ENCODE measurements around the gene SLC23A3.

- TF ChIP-seq POLR2A (IDR thresholded peaks at IDR 0.05) (no peak), CTCF (IDR thresholded peaks at IDR 0.05) (no peak)
Measured at GRCh38 chr2:219123356-219124135, 46.3 kb downstream of the SLC23A3 start.

Measured in lower leg skin (tissue), 3 donors.